Glomerular visceral epithelial cell (primary cell): ENCODE data around the gene IGIP.
"Not testable (repeated sequence)": the region's sequence is repeated elsewhere in the genome, so short reads cannot be mapped to it uniquely, and the experiment has no call there.

Experiments
- DNase-seq: peaks from one replicate; pipeline ENCODE4 v3.0.0-alpha.2; 2016; ENCODE audit errors: extremely low spot score

The IGIP gene

DNA sequence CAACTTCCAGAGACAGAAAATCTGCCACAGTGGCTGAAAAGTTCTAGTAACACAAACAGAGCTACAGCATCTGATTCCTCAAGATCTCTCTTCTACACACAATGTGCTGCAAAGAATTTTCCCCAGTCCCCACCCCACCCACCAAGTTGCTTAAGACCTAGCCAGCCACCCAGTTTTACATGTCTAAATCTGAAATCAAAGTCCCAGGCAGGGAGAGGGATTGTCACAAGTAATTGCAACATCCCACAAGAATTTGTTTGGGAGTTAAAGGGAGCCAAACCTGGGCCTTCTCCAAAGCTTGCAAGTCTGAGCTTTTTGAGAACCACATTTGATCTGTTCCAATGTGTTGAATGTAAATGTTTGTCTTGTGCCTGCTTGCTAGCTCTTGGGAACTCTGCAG, 15.5 kb downstream of the IGIP start:
- no peak for DNase-seq

DNA sequence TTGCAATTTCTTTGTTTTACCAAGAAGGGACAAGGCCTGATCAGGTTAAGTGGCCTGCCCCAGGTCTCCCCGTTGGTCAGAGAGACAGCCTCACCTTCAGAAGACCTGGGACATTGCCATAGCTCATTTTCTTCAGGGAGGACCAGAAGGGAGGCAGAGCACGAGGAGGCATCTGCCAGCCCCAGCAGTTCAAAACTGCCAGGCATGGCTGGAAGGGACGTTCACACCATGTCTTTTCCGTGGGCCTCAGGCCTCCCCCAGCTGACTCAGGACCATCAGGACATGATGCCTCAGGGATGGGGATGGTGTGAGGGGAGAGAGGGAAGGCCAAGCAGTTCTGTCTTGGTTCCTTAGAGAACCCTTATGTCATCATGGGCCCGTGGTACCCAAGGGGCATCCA, 16.5 kb downstream of the IGIP start:
- no peak for DNase-seq

DNA sequence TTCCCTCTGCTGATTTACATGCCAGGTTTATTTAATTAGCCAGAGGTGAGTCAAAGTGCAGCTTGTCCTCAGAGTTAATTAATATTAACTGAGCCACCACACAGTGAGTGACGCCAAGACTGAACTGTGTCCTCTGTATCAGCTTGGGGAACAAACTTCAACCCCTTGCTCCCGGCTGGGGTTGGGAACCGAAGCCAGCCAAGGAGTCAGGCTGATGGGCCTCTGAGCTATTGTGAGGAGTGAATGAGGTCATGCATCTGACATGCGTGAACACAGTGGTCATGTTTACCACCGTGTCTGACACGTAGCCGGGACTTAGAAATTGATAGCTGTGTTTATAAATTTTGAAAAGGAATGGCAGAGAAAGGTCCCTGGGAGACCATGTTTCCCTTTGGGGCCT, 17.1 kb downstream of the IGIP start:
- no peak for DNase-seq

DNA sequence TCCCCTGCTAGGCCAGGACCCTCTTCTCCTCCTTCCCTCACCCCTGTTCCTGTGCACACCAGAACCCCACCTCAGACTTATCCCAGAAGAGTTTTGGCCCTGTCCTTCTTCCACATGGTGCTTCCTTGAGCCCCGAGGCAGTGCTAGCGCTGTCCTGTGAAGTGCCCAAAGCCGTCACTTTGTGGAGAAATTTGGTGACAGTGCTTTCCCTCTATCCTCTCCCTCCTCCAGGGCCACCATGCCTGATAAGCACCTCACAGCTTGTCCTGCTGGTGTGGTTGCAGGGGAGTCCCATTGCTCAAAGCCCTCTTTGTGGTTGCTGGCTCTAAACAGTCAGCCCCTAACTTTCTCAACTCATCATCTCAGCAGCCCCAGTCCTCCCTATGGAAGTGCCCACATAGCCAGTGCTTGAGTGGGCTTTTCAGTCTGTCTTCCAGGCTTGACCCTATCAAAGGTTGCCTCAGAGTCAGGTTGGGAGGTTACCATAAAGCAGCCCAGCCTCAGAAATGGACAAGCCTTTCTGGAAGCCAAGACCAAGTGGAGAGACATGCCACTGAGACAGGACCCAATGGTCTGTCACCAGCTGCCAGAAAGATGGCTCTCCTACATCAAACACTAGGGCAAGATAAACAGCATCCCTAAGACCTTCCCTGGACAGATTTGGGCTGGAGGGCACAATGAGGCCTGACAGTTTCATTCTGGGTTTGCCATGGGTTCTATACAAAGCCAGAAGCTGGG, 18.0 kb downstream of the IGIP start:
- no peak for DNase-seq

DNA sequence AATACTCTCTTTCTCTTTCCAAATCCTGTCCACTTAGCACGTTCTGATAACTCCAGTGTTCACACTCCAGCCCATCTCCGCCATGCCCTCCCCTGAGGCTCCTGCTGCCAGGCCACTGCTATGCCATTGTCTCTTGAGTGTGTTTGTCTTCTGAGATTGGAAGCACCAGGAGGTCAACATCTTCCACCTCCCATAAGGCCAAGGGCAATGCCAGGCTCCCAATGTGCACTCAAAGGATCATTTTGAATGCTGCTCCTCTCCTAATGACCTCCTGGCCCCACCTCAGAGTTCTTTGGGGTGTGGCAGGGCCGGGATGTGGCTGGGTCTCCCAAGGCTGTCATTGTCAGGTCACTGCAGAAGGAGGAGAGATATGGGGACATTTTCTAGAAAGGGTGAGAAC, 19.5 kb downstream of the IGIP start:
- DNase-seq = no peak

DNA sequence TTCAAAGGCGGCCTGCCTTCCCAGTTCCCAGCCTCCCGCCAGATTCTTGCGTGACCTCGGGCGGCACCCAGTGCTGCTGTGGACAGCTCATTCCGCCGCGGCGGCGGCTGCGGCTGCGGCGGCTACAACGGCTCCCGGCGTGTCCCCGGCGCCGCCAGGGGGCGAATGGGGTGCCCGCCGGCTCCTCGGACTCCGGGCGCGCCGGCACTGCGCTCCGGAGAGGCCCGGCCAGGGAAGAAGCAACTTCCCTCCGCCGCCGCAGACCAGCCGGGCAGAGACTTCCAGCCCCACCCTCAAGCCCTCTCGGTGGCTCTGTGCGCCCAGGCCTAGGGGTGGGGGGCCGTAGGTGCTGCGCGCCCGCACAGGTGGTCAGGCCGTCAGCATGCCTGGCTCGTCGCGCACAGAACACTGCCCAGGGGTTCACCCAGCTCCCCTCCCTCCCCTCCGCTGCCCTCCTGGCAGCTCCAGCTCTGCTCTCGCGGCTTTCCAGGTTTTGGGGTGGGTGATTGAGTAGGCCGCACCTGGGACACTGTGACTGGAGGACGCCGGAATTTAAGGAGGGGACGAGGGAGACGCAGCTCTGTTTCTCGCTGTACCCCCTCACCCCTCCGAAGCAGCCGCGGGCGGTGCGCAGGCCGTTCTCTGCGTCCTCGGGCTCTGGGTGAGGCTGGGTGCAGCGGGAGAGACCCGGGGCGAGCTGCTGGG, 20.2 kb downstream of the IGIP start:
- peak; percentile 82 for DNase-seq

DNA sequence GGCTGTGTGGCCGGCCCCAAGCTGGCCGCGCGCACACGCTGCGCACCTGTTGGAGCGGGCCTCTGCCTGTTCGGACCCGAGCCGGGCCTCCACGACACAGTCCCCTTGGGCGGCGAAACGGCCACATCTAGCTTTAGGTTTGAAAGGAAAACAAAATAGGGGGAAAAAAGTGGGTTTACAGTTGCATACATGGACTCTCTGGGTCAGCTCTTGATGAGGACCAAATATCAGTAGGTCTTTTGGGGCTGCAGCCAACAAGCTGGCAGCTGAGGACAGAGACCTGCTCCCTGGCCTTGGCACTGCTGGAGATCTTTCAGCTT, 20.7 kb downstream of the IGIP start:
- no peak for DNase-seq

DNA sequence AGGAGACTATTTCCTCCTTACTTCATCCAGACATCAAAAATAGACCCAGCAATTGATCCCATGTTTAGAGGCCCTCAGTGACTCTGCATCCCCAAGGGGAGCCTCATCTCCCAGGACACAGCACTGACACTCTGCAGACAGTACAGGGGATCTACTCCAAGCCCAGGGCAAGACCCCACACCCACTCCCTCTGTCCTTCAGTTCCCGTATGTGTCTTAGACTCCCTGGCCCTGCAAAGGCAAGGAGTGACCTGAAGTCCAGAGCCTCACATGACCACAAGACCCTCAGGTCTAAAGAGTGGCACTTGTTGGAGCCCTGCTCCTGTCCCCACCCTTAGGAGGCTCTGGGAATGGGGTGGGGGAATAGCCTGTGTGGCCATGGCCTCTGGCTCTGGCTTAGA, 21.7 kb downstream of the IGIP start:
- DNase-seq = no peak

DNA sequence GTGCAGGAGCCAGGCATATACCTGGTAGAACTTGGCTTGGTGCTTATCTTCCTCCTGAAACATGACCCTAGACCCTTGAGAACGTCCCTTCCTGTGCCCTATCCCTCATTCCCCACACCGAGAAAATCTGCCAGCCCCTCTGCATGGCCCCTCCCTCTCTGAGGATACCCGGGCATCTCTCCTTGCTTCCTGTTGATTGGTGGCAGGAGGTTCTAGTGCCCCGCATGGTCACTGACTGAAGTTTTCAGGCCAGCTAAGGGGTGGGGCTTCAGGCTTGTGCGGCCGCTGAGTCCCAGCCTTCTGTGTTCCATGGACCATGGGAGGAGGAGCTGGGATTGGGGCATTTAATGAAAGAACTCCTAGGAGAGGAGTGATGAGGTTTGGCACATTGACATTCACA, 22.8 kb downstream of the IGIP start:
- DNase-seq = no peak

DNA sequence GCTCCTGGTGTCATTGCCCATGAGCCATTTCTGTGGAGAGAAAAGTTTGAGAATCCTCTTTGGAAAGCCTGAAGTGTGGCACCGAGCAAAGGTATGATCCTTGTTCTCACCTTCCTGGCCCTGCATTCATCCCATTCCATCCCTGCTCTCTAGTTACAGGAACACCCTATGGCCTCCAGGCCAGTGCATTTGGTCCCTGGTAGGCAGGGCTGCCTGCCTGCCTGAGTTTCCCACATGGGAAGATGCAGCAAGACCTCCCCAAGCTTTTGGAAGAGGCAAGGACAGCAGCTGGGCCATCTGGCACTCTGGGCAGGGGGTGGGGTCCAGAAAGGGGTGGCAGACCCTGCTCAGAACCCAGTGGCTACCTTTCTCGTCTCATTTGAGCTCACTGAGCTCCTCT, 24.5 kb downstream of the IGIP start:
- DNase-seq = no peak

DNA sequence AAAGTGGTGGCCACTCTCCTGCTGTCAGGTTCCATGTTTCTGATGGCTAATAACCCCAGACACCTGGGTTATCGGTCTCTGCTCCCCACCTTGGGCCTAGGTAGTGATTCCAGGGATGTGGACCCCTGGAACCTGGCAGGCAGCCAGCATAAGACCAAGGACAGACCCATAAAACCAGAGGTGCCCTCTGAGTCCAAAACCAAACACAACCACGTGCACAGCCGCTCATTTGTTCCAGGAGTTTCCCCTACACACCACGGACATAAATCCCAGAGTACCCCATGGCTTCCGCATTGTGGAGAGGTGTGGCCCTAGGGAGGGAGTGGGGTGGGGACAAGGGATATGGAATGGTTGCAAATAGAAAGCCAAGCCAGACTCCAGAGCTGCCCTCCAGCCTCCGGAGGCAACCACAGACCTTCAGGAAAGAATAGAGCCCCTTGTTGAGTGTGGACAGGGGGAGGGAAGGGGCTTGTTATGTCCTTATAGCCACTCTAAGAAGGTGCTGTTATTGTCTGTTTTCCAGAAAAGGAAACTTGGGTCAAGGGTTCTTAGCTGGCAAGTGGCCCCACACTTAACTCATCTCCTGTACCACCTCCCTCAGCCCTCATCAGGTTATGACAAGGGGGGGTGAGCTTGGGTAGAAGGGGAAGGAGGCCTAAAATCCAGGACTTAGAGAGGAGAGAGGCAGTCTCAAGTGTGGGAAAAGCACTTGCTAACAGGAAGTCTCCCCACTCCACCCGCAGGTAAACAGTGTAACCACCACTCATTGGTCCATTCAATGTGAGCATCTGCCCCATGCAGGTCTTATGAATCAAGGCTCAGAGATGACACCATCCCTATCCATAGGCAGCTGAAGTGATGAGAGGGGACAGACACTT, 25.6 kb downstream of the IGIP start:
- DNase-seq = no peak

DNA sequence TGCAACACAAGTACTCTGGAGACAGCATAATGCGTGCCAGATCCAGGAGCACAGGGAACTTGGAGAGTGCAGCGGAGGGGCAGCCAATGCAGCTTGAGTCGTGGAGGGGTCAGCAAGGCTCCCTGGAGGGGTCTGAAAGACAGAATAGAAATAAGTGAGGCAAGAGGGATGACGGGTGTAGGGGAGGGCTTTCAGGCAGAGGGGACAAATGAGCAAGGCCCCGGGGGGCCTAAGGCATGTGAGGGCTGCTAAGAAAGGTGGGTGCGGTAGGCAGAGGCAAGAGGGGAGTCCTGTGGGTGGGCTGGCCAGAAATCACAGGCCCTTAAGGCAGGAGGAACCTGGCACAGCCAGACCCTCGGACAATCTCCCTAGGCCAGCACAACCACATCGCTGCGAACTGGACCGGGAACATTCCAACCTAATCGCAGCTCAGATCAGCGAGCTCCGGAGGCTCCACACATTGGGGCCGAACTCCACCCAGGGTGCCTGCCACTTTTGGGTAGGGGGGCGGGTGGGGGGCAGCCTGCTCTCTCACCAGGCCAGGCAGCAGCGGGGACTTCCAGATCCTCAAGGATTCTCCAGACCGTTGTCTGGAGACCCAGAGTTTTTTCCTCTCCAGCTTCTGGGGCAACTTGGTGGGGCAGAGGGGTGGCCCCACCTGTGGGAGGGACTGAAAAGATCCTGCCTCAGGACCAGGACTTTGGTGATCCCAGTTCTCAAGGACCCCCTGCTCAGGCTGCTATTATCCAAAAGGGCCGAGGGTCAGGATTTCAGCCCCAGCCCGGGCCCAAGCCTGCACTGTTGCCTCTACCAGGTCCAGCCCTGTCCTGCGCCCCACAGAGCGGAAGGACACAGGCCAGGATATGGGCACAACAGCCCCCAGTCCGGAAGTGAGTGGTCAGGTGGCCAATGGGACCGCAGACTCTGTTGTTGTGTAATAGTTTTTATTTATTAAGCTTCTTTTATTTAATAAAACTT, 26.6 kb downstream of the IGIP start:
- no peak for DNase-seq

DNA sequence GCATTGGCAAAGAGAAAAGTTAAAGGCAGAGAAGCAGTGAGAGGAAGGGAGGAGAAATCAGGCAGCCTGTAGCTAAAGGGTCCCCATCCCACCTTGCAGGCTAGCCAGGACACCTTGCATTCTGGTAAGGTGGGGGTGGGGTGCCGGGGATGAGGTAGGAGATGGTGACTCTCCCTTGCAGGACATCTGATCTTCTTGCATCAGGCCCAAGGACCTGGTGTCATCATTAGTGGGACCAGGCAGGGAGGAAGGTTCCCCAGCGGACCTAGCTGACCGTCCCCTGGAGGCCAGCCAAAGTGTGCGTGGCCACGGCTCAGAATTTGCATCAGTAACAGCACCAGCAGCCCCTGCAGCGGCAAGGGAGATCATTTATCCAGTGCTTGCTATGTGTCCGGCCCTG, 27.5 kb downstream of the IGIP start:
- DNase-seq = no peak

DNA sequence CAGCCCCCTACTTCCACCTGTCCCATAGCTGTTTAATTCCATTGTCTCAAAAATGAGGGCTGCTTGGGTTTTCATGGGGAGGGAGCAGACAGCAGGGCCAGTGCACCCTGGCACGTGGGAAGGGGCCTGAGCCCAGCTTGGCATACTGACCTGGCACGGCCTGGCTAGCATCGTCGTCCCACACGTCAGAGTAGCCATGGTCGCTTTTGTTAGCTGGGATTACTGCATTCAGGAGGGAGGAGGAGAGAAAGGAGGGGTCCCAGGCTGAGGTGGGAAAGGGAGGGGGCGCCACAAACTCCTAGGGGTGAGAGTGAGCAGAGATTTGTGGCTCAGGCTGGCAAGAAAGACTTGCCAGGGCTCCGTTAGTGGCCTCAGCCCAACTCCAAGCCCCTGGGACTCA, 28.2 kb downstream of the IGIP start:
- no peak for DNase-seq

DNA sequence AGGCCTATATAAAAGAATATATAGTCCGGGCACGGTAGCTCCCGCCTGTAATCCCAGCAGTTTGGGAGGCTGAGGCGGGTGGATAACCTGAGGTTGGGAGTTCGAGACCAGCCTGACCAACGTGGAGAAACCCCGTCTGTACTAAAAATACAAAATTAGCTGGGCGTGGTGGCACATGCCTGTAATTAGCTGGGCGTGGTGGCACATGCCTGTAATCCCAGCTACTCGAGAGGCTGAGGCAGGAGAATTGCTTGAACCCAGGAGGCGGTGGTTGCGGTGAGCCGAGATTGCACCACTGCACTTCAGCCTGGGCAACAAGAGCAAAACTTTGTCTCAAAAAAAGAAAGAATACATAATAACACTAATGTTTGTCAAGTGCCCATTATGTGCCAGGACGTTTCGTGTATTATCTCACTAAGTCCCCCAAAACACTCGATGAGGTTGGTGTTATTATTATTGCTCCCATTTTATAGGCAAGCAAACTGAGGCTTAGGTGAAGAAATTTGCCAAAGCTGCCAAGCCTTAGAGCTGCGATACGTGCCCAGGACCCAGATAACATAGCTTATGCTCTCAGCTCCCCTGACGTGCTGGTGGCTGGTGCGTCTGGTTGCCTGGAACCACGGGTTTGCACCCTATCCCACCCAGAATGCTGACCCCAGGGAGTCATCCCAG, 29.1 kb downstream of the IGIP start:
- DNase-seq = not testable (repeated sequence)

DNA sequence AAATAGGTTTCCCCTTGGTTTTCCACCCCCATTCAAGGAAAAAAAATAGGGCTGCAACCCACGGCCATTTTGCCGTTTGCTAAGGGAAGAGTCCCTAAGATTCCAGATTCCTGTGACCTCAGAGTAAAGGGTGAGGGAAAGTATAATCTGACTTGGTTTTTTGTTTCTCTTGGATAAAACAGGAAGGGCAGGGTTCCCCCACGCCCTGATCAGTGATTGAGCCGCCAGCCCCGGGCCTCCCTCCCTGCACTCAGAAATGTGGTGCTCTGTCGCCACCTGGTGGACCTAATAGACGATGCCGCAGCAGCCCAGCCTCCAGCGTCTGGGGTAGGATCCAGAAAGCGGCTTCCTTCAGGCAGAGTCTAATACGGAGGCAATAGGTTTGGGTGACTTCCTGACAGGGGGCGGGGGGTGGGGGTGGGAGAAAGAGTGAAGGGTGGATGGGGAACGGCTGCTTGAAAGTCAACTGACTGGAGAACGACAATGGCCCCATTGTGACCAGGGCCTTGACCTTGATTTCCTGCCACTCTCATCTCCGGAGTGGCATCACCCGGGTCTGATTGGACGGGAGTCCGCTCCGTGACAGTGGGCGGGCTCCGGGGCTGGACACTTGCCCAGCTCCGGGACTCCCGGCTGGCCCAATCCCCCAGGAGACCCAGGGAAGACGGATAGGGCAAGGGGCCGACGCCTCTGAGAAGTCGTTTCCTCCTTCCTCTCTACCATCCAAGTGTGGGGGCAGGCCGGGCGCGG, 31.5 kb downstream of the IGIP start:
- peak; percentile 87 for DNase-seq

DNA sequence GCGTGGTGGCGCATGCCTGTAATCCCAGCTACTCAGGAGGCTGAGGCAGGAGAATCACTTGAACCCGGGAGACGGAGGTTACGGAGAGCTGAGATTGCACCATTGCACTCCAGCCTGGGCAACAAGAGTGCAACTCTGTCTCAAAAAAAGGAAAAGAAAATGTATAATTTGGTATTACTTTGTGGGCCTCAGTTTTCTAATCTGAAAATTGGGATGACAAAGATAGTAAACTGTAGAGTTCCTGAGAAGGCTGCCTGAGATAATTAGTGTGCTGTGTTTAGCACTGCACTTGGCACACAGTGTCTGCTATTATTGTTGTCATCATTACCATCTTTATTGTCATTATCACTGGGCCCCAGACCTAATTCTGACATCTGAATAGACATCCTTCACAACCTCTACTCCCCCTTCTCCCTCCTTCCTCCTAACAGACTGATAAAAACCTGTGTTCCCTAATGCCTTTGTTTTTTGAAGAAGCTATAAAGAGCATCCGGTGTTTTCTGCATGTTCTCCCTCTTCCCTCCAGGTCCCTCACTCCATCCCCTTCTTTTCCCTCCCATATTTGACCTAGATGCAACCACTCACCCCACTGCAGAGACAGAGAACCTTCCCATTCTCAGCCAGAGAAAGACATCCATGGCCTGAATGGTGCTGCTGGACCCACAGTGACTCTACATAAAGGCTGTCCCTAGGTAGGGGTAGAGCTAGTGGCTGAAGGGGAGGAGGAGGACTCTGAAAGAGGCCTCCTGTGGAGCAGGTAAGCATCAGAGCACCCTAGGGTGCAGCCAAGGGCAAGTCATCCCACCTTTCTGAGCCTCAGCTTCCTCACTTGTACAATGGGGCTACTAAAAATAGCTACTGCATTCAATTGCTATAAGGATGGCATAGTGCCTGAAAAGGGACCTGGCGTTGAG, 33.5 kb downstream of the IGIP start:
- DNase-seq = no peak

DNA sequence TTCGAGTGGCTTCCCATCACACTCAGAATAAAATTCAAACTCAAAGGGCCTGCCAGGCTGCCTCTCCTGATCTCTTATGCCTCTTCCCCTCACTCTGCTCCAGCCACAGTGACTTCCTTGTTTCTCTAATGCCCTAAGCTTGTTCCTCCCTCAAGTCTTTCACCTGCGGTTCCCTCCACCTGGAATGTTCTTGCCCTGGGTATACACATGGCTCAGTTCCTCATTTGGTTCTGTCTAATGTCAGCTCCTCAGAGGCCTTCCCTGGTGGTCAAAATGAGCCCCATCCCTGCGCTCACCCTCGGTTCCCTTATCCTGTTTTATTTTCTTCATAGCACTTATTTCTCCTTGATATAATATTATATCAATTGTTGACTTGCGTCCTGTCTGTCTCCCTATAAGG, 36.5 kb downstream of the IGIP start:
- no peak for DNase-seq

DNA sequence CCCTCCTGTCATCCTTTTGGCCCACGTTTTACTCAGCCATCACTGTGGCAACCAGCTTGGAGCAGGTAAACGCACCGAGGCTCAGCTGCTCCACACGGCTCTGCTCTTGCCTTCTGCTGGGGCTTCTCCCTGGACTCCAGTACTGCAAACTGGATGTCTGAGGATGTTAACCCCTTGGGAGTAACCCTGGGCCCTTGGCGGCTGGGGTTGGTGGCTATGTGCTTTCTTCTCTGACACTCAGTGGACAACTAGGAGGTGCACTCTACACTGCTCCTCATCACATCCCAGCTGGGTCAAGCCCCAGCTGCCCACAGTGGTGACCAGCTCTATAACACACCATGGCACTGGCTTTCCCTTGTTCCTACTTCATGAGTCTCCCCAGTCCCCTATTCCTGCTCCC, 37.0 kb downstream of the IGIP start:
- DNase-seq = no peak
